Lung microvascular endothelial cell (primary cell): ENCODE results near the gene DACT2. TPM values are rescaled to one million over a fixed set of nuclear protein-coding genes. Genes with fewer than 3 reads are reported as not detected.
"Not testable (repeated sequence)": the region's sequence is repeated elsewhere in the genome, so short reads cannot be mapped to it uniquely, and the experiment has no call there.

Source experiments
- DNase-seq, 2 donors: peaks; one replicate each; pipeline versions ENCODE4 v3.0.0 to v3.0.0-alpha.2; 2010; ENCODE audit warnings: low read depth in 2 of 2
- total RNA-seq: library from RNA; depleted of rRNA; stranded (reverse); fragments of >200 nt; gene quantifications from 2 replicates; pipeline ENCODE4 v1.2.1, GENCODE V29; 2014

Gene DACT2
- total RNA-seq, 1 donor from 2014 or later = not detected

DNA sequence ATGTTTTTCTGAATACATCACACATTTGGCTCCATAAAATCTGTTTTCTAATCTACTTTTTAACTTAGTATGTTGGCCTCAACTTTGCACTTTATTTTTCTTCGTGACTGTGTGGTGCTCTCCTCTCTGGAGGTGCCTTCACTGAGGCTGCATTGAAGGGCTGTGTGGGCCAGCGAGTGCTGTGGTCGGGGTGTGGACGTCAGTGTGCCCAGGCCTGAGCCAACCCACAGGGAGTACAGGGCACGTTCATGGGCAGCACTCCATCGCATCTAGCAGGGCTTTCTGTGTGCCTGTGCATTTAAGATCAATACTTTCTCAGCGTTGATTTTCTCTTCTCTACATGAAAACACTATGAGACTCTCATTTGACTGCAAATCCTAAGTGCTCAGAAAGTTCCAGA, 37.8 kb downstream of the DACT2 start:
- DNase-seq = no peak

DNA sequence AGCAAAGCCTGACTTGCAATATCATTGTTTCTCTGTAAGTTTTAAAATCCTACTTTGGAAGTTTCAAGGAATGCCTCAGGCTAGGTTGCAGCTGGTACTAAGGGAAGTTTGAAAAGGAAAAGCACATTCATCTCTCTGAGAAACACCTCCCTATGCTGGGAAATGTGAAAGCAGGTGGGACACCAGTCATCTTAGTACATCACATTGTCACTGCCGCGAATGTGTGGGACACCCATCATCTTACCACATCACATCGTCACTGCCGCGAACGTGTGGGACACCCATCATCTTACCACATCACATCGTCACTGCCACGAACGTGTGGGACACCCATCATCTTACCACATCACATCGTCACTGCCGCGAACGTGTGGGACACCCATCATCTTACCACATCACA, 38.3 kb downstream of the DACT2 start:
- DNase-seq = not testable (repeated sequence)

DNA sequence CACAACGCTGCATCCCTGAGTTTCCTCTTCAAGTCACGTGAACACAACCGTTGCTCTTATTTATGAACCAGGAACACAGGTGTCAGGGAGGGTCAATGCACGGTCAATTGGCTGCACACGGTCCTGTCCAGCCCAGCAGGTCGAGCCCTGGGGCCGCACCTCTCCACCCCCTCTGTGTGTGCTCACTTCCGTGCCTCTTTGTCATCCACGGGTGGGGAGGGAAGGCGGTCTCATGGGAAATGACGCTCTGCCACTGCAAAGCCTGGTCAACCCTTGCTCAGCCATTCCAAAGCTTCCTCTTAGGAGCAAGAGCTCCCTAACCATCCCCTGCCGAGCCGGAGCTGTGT, 38.7 kb downstream of the DACT2 start:
- no peak for DNase-seq

DNA sequence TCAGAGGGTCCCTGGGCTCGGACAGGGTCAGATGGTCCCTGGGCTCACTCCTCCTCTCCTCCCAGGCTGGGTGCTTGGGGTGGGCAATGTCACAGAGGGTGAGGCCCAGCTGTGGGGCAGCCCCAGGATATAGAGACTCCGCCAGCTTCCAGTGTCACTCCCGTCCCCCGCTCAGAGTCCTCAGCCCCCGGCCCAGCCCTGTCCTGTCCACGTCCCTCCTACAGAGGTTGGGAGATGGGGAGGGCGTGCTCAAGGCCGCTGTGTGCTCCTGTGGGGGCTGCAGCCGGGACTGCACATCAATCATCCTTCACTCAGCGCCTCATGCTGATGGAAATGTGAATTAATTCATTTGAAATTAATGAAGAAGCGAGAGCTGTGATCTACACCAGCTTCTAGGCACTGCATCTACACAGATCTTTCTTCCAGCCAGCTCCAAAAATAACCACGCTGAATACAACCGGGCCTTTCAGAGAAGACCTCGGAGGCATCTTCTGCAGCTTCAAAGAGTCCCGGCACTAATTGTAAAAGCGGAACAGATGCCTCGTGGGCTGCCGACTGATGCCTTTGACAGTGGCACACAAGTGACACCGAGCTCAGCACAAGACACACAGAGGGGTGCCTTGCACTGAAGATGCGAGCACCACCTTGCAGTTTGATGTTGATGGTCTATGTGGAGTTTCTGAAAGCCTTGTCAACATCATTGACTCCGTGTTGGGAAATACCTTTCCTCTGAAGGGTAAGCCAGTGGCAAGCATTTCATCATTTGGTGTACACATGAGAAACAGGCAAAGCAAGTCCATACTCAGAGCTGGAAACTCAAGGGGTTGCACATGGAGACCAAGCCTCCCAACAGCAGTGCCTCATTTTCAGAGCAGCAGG, 39.3 kb downstream of the DACT2 start:
- no peak for DNase-seq

DNA sequence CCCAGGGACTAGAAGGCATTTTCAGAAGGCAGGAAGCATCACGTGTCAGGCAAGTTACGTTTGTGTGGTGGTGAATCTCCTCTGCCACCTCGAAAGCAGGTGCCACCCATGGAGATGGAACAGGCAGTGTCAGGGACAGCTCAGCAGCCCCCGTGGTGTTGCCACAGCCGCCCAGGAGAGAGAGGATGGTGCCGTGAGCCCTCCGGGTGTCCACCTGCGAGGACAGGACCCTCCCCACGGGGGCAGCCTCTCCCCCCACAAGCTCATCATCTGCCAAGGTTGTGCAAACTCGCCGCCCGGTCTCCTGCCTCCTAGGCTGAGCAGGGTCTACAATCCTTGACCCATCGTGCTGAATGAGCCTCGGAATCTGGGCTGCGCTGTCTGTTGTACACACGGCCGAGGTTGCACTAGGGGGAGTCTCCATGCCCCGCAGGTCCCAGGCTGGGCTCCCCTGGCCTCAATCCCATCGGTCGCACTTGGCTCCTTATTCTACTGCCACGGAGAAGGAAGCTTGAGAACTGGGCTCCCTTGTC, 40.1 kb downstream of the DACT2 start:
- no peak for DNase-seq

DNA sequence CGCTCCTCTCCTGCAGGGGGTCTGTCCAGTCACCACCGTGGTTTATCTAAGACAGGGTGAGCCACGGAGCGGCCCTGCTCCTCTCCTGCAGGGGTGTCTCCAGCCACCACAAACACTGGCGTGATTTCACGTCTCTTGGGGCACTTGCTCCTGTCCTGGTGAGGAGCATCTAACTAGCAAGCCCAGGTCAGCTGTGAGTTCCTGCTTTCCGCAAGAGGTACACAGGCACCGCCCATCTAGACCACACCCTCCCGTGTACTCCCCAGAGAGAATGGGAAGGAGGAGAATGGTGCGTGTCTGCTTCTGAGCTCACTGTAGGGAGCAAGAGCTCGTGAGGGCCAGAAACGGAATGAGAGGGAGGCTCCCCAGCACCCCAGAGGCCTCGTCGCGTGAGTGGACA, 40.7 kb downstream of the DACT2 start:
- DNase-seq = no peak

DNA sequence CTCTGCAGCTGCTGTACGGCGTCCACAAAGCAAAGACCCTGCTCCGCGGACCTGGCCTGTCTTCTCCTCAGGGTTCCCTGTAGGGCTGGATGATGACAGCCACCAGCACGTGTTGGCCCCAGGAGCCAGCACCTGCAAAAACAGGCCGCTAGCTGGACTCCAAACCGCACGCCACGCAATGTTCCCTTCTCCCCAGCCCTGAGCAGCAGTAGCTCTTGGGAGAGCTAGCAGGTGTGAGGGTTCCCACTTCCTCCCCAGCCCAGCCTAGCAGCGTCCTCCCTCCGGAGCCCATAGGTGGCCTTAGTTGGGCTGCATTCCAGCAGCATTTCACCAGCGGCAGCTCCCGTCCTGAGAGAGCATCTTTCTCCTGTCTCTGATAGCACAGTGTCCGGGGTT, 42.3 kb downstream of the DACT2 start:
- no peak for DNase-seq

DNA sequence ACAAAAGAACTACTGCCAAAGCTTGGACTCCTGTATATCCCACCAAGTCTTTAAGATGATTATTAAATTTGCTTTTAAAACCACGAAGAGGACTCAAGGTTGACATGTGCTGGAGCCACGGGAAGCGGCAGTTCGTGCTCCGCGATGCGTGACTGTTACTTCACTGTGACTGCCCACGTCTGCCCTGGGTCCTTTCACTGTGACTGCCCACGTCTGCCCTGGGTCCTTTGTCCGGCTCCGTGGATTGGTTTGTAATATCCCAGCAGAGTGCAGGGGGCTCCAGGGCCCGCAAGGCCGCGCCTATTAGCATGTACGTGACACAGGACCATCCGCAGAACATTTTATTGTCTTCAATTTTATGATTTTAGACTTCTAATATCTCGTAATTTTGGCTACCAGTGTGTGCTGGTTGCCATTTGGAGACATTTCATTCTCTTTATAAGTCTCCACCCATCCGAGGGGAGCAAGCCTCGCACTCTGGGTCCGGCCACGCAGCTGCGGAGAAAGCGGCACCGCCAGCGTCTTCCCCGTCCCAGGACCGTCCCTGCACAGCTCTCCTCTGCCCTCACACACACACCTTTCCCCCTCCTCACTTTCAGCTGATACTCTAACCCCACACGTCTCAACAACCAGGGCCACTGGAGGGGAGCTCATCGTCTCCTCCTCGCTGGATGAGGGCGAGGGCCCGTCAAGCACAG, 42.9 kb downstream of the DACT2 start:
- DNase-seq = no peak

DNA sequence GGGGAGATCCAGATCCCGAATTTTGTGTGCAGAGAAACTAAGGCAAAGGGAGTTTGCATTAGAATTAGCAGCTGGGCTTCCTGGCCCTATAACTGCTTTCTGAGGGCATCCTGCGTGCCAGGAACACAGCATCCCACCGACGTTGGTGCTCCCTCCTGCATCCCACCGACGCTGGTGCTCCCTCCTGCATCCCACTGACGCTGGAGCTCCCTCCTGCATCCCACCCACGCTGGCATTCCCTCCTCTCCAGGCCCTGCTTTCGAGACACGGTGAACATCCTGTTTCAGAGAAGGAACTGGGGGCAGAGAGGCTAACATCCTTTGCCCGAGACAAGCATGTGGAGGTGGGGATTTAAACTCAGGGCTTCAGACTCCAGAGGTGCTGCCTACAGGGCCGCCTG, 44.4 kb downstream of the DACT2 start:
- DNase-seq = no peak

DNA sequence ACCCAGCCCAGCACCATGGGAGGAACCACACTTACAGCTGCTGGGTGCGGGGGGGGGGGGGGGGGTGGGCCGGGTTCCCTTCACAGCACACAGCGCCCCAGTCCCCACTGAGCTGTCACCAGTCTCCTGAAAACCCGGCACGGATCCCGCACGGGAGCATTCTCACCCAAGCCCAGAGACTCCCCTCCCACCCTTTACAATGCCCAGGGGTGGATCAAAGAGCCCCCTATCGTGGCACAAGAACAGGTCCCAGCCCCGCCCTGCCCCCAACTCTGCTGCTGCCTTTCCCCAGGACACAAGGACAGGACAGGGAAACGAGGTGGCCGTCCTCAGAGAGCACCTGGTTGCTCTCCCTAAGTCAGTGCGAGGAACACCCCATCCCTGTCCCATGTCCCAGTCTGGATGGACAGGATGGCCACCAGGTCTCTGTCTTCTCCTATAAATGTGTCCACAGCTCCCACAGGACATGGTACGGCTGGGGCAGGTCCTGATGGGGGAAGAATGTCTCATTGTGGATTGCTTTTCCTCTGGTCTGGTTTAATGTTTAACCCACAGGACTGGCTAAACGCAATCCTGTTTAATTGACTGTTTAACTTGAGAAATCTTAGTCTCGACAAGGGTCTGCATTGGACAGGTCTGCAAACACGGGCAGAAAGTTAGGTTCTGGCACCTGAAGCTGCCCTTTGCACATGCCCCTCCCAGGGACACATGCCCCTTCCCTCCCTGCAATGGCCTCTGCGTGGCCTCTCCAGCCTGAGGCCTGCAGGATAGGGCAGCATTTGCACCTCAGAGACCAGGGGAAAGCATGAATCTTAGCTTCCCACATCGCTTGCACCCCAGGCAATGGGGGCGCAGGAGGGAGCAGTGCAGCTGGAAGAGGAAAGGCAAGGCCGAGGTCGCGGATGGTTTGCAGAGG, 45.3 kb downstream of the DACT2 start:
- no peak for DNase-seq

DNA sequence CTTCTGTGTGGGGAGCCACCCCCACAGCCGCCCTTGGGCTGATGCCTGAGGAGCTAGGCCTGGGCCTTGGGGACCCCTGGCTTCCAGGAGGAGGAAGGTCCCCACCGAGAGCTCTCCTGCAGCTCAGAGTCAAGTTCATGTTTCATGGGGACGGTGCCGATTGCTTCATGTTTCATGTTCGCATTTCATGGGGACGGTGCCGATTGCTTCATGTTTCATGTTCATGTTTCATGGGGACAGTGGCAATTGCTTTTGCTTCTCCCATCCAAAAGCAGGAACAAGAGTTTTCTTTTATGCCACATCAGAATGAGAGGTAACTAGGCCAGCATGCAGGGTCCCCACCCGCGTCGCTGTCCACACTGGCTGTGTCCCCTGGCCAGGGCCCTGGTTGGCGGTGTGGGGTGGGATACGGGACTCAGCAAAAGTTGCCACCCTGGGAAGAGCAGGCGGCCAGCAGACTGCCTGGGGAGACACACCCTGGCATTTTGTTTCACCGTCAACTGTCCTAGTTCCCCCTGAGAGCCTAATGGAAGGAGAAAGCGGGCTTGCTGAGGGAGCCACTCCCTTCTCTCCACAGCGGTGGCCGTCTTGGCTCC, 46.0 kb downstream of the DACT2 start:
- no peak for DNase-seq

DNA sequence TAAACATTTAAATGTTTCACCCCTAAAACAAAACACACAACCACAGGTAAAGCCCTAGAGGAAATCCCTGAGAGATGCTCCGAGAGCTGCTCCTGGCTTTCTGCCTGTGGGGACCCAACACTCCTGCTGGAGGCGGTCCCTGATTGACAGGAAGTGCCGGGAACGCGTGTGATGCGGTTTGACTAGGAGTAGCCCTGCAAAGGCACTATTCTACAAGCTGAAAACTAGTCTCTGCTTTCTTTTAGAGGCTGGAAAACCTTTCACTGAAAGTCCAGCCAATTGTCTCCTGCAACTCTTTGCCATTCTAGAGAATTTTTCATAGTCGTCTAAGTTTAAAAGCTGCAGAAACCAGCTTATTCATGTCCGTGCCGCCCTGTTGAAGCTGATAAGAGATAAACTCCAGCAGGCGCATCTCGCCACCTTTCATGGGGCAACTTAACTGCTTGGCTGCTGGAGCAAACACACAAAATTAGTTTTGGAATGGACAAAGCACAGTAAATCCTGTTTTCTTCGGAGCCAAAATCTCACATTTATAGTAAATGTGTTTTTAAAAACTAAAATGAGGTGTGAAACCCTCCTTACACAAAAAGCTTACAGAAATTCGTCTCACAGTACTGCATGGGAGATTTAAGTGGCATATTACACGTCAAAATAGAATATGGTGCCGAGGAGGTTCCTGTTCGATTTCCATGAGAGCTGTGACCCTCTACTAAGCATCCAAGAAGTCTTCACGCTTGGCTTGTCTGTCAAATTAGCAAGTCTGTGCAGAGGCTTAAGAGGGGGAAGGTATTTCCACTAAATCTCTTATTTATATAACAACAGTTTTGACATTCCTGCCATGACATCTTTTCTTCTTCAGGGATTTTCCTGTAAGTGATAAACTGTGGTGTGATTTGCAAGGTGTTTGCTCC, 46.9 kb downstream of the DACT2 start:
- no peak for DNase-seq

DNA sequence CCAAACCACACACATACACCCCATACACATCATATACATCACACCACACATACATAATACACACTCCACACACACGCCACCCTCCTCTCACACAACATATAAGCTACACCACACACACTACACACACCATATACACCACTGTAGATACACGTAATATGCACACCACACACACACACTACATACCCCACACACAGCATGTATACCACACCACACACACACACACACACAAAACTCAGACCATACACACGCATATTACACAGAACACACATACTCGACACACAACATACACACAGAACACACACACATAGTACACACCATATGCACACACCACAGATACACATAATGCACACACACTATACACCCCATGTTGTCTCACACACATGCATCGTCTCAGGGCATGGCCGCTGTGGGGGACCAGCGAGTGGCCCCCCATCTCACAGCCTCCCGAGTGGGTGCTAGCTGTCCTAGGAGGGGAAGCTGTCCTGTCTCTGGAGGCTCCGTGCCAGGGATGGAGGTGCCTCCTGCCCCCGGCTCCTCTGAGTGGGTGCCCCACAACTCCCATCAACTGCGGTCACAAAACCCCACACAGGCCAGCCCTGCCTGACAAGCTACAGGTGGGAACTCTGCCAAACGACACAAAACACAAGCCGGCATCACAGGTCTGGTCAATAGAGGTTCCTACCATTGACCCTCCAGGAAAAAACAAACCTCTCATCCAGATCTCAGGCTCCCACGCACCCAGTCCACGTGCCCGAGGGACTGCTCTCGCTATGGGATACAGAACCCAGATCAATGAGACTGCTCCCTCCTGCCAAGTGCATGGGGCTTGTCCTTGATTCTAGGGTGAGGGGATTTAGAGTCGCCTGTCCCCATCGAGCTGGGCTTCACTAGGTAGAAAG, 49.1 kb downstream of the DACT2 start:
- no peak for DNase-seq

DNA sequence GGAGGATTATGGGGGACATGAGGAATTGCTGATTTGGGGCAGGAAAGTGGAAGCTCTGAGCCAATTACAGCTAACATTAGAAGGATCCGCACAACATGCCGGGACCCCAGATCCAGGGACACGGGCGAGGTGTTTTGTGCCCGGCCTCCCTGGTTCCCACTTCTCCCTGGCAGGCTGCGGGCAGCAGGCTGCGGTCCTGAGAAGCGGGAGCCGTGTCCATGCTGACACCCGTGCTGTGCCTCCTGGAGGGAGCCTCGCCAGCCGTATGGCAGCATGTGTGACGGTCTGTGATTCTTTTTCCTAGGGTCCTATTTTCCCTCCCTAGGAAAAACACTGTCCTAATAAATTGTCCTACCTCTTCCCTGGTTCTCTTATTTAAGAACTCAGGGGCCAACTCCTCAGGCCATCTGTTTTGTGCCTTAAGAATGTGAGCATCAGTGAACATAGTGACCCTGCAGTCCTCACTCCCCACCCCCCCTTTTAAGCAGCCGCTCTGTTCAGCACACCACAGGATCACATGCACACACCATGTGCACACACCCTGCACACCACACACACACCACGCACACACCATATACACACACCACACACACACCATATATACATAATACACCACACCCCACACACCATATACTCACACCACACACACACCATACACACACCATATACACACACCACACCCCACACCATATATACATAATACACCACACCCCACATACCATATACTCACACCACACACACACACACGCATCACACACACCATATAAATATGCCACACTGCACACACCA, 49.9 kb downstream of the DACT2 start:
- DNase-seq = no peak

DNA sequence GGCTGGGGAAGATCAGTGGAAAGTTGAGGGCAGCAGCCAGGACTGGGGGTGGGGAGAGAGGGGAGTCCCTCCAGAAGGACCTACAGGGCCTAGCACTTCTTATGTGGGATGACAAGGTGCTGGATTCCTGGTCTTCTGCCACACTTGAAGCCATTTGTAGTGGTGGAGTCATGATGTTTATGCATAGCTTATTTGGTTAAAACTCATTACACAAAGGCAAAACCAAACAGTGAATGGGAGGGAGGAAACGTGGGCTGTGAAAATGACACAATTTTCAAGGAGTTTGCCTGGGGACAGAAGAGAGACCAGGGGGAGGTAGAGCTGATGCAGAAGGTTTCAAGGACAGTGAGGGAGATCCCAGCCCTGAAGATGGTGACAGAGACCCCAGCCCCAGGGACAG, 50.8 kb downstream of the DACT2 start:
- no peak for DNase-seq

DNA sequence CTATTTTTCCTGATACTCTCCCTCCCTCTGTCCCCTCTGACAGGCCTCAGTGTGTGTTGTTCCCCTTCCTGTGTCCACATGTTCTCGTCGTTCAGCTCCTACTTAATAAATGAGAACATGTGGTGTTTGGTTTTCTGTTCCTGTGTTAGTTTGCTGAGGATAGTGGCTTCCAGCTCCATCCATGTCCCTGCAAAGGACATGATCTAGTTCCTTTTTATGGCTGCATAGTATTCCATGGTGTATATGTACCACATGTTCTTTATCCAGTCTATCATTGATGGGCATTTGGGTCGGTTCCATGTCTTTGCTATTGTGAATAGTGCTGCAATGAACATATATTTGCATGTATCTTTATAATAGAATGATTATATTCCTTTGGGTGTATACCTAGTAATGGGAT, 51.8 kb downstream of the DACT2 start:
- DNase-seq = not testable (repeated sequence)

DNA sequence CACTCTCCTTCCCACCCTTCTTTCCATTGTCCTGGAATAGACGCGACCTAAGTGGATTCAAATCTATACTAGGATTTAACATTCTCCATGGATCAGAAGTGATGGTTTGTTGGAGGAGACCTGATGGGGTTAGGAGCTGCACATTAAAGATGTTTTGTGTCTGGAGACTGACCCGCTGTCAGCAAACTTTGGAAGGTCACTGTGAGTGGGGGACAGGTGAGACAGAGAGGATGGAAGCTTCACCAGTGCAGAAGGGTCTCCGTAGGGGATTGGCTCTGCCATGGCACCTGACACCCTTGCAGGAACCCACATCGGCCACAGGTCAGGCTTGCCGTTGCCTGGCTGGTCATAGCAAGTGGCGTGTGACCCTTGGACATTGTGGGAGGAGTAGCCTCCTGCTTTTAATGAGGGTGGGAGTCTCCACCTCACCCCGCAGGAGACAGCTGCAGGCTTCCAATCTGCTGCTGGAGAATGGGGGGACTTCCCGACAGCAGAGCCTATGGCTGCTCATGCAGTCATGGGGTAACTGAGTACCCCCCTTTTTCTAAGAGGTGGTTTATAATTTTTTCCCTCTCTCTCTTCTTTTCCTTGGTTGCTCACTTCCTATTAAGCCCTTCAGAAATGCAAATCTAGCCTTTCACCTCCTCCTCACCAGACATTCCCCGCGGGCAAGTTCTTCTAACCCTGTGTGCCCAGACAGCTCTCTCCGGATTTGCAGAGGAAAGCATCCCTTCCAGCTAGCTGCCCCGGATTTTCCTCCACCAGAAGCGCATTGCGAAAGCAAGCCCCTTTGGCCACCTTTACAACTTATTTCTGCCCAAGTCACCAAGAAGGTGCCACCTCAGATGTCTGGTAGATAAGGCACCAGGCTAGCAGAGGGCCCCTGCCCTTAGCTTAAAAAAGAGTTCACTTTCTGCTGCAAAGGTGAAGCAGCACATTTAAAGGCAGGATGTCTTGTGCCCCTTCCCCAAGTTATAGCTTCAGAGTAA, 53.5 kb downstream of the DACT2 start:
- no peak for DNase-seq
